Upper lobe of right lung (tissue), 1 donor: ENCODE data around the gene ITSN1. TPM values are rescaled to one million over a fixed set of nuclear protein-coding genes. Genes with fewer than 3 reads are reported as not detected.

ENCODE experiments used
- ATAC-seq: fragments of 200-7000 bp; cut with Tn5 transposase; one replicate; pipeline ENCODE4 v1.9.1; 2020; ENCODE audit warnings: mild to moderate bottlenecking, moderate library complexity
- DNase-seq: peaks from one replicate; pipeline ENCODE4 v3.0.0-alpha.2; 2020
- H3K27ac ChIP-seq: fragments of 200-600 bp; one replicate; pipeline ENCODE4 v1.8.0; 2022
- H3K27me3 ChIP-seq: fragments of 200-600 bp; one replicate; pipeline ENCODE4 v1.8.0; 2022; ENCODE audit warnings: mild to moderate bottlenecking
- H3K36me3 ChIP-seq: fragments of 200-600 bp; one replicate; pipeline ENCODE4 v1.8.0; 2022
- H3K4me1 ChIP-seq: fragments of 200-600 bp; one replicate; pipeline ENCODE4 v1.8.0; 2022
- H3K4me3 ChIP-seq: fragments of 200-600 bp; one replicate; pipeline ENCODE4 v1.8.0; 2022; ENCODE audit warnings: mild to moderate bottlenecking
- H3K9me3 ChIP-seq: fragments of 200-600 bp; one replicate; pipeline ENCODE4 v1.8.0; 2022
- CTCF ChIP-seq: fragments of 200-600 bp; IDR thresholded peaks from one replicate; pipeline ENCODE4 v1.8.0; 2022; ENCODE audit warnings: antibody characterized with exemption
- intact Hi-C: fragments of 100-400 bp; cut with DNase I; formaldehyde crosslinking; loops from one replicate; pipeline ENCODE4 v1.11.0; 2022
- total RNA-seq: library from RNA; stranded (reverse); fragmentation: NEBNext Ultra II Directional; extraction: Animal tissue kit (Norgen Biotek cat#: 25700); gene quantifications from one replicate; pipeline ENCODE4 v1.2.1, GENCODE V29; 2021
- donor health status: DM: no; HTN: yes; CAD: no; lungs with severe emphysema.

The ITSN1 gene
- total RNA-seq, 1 donor from 2014 or later, result 32.0 TPM

DNA sequence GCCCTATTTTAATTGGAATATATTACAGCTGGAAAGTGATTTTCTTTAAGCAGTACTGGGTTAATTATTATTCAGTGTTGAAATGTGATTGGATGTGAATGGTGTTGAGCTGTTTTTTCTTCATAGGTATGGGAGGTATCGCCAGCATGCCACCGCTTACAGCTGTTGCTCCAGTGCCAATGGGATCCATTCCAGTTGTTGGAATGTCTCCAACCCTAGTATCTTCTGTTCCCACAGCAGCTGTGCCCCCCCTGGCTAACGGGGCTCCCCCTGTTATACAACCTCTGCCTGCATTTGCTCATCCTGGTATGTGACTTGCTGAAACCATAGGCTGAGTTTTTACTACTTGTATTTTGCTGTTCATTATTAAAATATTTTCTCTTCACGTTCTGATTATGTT lies 107.7 kb downstream of the ITSN1 start:
- Histone ChIP-seq H3K4me3 (no peak overlapping the region), H3K27ac (no peak overlapping the region), H3K27me3 (no peaks in the 10 kb centered on the region), H3K9me3 (peaks cover 6% of the 10 kb centered on the region), H3K4me1 (no peaks in the 10 kb centered on the region), H3K36me3 (no peaks in the 10 kb centered on the region)
- DNase-seq, result no peak
- TF ChIP-seq CTCF, result no peak
- ATAC-seq, result no peak
- intact Hi-C loops, result no loop called here

GRCh38 chr21:33751120-33751519 lies 108.8 kb downstream of the ITSN1 start:
- Histone ChIP-seq H3K4me3 (no peak overlapping the region), H3K9me3 (peaks cover 6% of the 10 kb centered on the region), H3K4me1 (no peaks in the 10 kb centered on the region), H3K27ac (no peak overlapping the region), H3K36me3 (no peaks in the 10 kb centered on the region), H3K27me3 (no peaks in the 10 kb centered on the region)
- ATAC-seq (no peak), DNase-seq (no peak)
- TF ChIP-seq CTCF, result no peak
- intact Hi-C loops, result no loop called here

GRCh38 chr21:33751533-33751932 lies 109.2 kb downstream of the ITSN1 start:
- TF ChIP-seq CTCF, result no peak
- Histone ChIP-seq H3K4me3 (no peak overlapping the region), H3K9me3 (peaks cover 6% of the 10 kb centered on the region), H3K27ac (no peak overlapping the region), H3K27me3 (no peaks in the 10 kb centered on the region), H3K36me3 (no peaks in the 10 kb centered on the region), H3K4me1 (no peaks in the 10 kb centered on the region)
- DNase-seq, result no peak
- no peak for ATAC-seq
- intact Hi-C loops, result no loop called here

DNA sequence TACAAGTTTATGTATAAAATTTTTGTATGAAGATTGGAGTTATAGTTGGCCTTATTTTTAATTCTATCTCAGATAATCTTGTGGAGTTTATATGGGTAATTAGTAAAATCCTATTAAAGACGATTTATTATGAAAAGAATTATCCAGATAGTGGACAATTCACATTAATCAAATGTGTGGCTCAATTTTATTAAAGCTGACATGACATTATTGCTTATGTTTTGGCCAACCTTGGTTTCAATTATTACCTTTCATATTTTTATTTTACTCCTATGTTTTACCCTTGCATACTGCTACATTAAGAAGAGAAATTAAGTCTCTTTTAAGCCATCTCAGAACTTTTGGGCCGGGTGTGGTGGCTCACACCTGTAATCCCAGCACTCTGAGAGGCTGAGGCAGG lies 110.0 kb downstream of the ITSN1 start:
- H3K4me3 ChIP-seq, result no peak overlapping the region
- no peaks in the 10 kb centered on the region for H3K4me1 ChIP-seq
- no peaks in the 10 kb centered on the region for H3K36me3 ChIP-seq
- H3K9me3 ChIP-seq, result peaks cover 3% of the 10 kb centered on the region
- intact Hi-C loops, result no loop called here
- no peak overlapping the region for H3K27ac ChIP-seq
- DNase-seq, result no peak
- TF ChIP-seq CTCF, result no peak
- no peaks in the 10 kb centered on the region for H3K27me3 ChIP-seq
- ATAC-seq, result no peak

DNA sequence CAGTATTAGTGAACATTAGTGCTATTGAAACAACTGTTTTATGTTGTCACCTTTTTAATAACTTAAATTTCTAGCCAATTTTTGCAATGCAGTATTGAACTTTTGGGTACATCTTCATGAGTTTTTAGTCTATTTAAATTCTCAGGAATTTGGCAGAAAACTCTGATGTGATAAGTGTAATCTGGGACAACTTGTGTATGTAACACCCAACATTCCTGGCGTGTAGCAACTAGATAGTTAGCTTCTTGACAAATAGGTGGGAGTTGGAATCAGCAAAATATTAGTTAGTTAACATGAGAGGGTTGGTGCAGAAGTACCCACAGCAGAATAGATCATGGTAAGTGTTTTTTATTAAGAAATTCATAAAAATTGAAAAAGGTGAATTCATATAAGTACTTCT lies 111.6 kb downstream of the ITSN1 start:
- intact Hi-C loops, result no loop called here
- Histone ChIP-seq H3K36me3 (no peaks in the 10 kb centered on the region), H3K27me3 (no peaks in the 10 kb centered on the region), H3K4me3 (no peak overlapping the region), H3K4me1 (no peaks in the 10 kb centered on the region), H3K9me3 (no peaks in the 10 kb centered on the region), H3K27ac (no peak overlapping the region)
- DNase-seq (no peak), ATAC-seq (no peak)
- no peak for TF ChIP-seq CTCF

GRCh38 chr21:33754481-33754880 lies 112.2 kb downstream of the ITSN1 start:
- Histone ChIP-seq H3K27me3 (no peaks in the 10 kb centered on the region), H3K36me3 (no peaks in the 10 kb centered on the region), H3K4me3 (no peak overlapping the region), H3K27ac (no peak overlapping the region), H3K9me3 (no peaks in the 10 kb centered on the region), H3K4me1 (no peaks in the 10 kb centered on the region)
- no peak for DNase-seq
- intact Hi-C loops, result no loop called here
- TF ChIP-seq CTCF, result no peak
- no peak for ATAC-seq
